HG03066 (cell line): ENCODE measurements around the gene SAFB2.
"Not testable (repeated sequence)": the region's sequence is repeated elsewhere in the genome, so short reads cannot be mapped to it uniquely, and the experiment has no call there.

Source experiments
- ATAC-seq: cut with Tn5 transposase; IDR thresholded peaks from one replicate; pipeline ENCODE4 v1.9.1; 2021; ENCODE audit warnings: low read depth; ENCODE audit not compliant: unreplicated experiment

The SAFB2 gene

DNA sequence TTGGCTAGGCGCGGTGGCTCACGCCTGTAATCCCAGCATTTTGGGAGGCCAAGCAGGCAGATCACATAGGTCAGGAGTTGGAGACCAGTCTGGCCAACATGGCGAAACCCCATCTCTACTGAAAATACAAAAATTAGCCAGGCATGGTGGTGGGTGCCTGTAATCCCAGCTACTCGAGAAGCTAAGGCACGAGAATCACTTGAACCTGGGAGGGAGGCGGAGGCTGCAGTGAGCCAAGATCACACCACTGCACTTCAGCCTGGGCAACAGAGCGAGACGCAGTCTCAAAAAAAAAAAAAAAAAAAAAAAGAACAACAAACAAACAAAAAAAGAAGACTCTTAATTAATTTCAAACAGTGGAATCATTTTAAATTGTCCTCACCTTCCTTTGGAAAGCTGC lies 13.8 kb downstream of the SAFB2 start:
- not testable (repeated sequence) for ATAC-seq

DNA sequence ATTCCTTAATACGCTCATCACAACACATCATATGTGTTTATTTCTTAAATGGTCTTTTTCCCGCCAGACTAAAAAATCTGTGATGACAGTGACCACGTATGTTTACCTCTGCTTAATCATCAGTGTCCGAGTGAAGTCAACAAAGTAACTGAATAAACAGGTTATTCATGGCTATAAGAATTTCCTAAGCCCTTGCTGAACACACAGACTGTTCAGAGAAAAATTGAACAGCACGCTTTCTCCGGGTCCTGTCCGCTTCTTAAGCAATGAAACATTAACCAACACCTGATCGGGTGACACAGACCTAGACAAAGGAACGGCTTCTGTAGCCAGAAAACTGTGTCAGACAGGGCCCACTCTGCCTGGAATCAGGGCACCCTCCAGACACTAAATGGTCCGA lies 14.3 kb downstream of the SAFB2 start:
- no peak for ATAC-seq

DNA sequence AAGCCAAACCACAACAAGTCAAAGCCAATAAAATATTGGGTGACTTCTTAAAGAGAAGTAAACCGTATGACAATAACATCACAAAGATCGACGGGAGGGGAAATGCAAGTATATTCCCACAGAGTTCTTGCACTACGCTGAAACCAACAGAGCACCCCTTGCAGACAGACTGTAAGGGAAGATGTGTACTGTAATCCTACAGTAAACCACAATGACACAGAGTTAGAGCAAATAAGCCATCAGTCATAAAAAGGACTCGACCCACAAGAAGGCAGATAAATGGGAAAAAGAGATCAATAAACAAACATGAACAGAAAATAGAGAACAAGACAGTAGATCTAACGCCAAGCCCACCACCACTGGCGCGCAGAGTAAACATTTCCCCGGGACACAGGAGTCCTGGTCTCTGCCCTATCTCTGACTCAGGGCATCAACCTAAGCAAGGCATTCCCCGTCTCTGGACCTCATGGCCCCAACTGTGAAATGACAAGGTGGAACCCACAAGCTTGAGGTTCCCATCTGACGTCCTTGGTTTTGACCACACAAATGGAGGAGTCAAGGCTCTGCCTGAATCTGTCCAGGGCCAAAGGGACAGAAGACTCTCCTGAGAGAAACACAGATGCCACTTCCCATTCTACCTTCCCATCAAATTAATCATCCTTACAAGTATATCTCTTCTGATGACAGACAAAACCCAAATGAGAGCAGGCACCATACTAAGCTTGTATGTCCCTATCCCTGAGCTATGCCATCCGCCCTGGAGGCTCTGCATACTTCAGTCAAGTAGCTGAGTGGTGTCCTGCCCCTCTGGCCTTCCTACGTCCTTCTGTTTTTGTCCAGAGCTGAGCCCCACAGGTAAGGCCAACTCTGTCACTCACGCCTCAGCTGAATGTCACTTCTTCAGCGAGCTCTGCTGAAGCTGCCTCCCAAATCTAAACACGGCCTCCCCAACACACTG lies 15.0 kb downstream of the SAFB2 start:
- no peak for ATAC-seq

DNA sequence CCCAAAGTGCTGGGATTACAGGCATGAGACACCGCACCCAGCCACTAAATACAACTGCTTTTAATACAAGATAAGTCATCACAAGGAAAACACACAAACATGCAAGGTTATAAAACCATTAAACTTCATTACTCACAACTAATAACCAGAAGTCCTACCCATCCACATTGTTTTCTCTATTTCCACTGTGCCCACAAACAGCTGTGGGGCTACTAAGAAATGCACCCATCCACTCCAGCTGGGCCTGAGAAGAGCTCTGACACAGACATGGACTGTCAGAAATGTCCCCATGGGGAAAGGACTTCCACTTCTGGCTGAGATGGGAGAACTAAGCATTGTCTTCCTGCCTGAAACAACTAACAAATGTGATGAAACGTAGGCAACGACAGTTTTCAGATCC lies 17.2 kb downstream of the SAFB2 start:
- ATAC-seq, result no peak

DNA sequence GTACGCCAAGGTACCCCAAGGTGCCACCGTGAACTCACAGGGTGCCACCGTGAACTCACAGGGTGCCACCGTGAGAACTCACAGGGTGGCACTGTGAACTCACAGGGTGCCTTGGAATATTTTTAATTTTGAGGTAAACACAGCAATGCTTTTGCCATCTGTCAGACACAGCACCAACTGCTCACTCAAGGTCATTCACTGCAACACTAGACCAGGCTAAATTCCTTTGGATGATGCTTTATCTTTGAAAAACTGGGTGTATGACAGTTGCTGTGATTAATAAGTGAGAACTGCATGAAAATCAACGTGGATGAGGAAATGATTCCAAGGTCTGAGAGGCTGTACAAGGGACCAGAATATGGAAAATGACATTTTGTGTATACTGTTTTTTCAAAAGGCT lies 18.9 kb downstream of the SAFB2 start:
- ATAC-seq, result no peak

DNA sequence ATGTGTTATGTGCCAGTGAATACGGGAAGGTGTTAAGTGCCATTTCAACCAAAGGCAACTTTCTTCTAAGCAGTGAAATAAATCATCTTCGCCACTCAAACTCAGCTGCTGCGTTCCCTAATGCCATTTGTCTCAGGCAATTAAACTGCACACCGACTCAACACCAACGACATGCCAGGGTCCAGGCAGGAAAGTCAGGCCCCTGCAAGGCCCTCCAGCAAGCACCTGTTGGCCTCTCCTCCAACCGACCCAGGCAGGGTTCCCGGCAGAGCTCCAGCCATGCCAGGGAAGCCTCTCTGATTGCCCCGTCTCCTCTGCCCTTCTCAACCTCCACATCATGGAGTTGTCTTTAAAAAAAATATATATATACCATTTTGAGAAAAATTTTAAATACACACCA lies 21.8 kb downstream of the SAFB2 start:
- no peak for ATAC-seq

DNA sequence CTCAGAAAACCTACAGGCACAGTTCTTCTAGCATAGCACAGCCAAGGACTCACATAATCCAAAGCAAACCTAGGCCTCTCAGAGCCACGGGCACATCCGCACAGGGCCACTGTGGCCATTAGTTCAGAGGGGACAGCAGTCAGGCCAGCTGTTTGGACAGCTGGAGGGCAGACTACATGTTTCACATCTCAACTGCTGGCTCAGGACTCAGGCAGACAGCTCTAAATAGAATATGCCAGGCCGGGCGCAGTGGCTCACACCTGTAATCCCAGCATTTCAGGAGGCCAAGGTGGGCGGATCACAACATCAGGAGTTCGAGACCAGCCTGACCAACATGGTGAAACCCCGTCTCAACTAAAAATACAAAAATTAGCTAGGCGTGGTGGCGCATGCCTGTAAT lies 26.8 kb downstream of the SAFB2 start:
- ATAC-seq, result no peak

DNA sequence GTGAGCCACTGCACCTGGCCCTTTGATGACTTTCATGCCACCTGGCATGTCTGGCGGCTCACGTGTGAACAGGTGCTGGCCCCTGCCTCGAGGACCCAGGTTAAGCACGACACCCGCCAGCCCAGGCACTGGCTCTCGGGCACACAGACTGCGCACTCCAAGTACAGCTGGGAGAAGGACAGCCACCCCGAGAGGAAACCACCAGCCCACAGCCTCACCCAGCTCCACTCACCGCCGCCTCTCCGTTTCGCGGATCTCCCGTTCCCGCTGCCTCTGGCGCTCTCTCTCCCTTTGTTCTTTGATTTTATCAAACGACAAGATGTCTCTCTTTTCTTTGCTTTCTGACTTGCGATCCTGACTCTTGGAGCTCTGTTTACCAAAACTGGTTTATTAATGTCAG lies 27.4 kb downstream of the SAFB2 start:
- ATAC-seq, result no peak

DNA sequence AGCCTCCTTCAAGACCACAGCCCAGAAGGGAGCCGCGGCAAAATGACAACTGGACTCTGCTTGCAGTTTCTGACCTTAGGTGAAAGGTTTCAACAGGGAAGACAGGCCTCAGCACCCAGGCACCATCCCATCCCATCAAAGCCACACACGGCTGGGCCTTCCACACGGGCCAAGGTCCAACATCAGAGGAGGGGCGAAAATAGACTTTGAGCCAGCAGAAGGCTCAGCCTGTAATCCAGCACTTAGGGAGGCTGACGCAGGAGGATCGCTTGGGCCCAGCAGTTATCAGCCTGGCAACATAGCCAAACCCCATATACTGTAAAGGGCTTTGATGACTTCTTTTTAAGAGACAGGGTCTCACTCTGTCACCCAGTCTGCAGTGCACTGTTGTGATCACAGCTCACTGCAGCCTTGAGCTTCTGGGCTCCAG lies 28.0 kb downstream of the SAFB2 start:
- ATAC-seq, result no peak

DNA sequence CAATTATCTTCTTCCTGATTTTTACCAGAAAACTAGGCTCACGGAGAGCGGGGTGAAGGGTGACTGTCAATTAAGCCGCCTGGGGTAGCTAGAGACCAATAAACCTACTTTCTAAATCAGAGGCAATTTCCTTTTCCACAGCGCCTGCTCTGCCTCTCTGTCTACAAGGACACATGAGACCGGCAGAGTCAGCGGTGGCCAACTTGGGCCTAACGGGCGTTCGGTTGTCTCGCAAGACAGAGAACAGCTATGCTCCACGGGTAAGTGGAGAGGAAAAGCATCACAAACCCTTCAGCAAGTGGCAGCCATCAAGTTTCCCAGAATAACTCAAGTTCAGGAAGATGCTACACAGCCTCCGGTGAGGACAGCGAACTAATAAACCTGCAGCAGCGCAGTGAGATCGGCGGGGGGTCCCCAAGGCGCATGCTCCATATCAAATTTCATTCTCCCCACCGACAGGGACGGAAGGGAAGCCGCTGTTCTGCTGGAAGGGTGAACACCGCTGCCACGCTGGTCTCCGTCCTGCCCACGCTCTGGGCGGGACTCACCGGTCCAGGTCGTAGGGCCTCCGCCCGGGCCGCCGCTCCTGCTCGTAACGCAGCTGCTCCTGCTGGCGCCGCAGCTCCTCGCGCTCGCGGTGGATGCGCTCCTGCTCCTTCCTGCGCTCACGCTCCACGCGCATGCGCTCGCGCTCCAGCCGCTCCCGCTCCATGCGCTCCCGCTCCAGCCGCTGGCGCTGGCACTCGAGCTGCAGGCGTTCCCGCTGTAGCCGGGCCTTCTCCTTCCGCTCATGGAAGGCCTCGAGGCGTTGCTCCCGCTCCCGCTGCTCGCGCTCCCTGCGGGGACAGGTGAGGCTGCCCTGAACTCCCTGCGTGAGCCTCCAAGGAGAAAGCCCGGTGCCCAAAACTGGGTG lies 29.0 kb downstream of the SAFB2 start:
- ATAC-seq, result no peak

DNA sequence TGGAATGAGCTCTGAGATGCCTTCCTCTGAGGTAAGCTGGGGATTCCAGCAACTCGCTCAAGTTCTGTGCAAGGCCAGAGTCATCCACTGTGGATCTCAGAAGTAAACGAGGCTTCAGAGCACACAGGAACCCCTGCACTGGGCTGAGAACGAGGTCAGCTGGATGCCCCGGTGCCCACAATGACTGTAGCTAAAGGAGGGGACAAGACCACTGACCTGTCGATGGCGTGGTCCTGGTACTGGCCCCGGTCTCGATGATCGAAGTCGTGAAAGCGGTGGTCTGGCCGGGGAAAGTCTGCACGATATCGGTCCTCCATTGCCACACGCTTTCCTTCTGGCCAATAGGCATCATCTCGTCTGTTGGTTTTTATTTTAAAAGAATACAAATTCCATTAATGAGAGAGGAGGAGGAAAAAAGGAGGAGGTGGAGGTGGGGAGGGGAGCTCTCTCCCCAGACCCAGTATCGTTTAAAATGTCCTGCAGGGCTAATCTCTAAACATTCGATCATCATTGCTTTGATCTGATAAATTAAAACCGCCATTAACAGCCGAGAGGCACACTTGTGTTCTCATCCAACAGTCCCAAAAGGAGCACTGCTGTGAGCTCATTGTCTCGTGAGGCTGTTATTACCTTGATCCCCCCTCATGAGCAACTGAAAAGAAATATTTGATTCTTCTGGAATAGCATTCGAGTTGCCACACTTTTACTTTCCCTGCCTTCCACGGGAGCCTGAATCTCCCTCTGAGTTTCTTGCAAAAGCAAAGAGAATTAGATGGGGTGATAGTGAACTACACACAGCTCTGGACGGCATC lies 29.8 kb downstream of the SAFB2 start:
- no peak for ATAC-seq

DNA sequence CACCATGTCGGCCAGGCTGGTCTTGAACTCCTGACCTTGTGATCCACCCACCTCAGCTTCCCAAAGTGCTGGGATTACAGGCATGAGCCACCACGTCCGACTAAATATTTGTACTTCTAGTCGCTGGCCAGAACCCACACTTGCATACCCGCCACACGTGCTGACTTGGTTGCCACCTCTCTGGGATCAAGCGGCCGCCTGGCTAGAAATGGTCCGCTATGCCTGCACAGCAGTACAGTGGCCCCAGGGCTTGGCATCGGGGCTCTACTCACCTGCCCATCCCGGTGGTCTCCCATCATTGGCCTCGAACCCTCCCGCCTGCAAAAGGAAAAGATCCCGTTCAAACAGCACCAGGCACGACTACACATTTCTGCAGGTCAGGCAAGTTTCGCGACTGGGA lies 31.1 kb downstream of the SAFB2 start:
- no peak for ATAC-seq

DNA sequence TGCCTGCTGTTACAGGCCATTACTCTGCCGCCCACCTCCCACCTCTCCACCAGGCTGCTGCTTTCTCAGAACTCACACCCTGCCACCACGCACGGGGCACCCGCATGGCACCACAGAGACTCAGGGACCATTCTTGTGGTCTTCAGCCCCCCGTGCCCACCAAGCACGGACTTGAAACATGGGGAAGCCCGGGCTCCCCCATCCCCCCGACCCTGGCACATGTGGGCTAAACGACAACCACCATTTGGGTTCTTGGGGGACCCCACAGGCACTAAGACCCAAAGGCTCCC lies 31.8 kb downstream of the SAFB2 start:
- no peak for ATAC-seq

DNA sequence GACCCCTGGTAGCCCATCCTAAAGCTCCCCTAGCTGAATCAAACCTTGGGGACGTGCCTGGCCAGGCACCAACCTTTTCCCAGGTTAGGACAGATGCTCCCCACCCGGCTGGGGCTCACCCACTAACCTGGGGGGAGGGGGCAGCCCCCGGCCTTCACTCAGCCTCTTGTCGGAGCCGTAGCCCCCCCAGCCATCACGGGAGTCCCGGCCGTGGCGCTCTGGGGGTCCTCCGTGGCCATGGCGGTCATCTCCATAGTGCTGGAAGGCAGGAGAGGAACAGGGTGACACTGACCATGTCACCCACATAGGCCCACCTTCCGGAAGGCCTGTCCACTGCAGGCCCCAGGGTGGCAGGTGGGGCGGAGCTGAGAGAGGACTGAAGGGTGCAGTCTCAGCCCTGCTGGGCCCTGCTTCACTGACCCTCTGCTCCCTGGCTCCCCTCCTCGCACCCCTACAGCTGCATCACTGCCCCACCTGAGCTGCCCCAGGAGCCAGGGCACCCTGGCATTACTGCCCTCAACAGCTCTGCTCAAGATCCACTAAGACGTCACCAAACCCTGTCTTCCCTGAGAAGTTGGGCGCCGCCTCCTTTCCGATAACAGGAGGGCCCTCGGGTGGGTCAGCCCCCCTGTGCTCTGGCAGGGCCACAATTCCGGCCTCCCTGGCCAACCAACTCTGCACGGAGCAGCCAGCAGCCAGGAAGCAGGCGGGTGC lies 32.3 kb downstream of the SAFB2 start:
- no peak for ATAC-seq

DNA sequence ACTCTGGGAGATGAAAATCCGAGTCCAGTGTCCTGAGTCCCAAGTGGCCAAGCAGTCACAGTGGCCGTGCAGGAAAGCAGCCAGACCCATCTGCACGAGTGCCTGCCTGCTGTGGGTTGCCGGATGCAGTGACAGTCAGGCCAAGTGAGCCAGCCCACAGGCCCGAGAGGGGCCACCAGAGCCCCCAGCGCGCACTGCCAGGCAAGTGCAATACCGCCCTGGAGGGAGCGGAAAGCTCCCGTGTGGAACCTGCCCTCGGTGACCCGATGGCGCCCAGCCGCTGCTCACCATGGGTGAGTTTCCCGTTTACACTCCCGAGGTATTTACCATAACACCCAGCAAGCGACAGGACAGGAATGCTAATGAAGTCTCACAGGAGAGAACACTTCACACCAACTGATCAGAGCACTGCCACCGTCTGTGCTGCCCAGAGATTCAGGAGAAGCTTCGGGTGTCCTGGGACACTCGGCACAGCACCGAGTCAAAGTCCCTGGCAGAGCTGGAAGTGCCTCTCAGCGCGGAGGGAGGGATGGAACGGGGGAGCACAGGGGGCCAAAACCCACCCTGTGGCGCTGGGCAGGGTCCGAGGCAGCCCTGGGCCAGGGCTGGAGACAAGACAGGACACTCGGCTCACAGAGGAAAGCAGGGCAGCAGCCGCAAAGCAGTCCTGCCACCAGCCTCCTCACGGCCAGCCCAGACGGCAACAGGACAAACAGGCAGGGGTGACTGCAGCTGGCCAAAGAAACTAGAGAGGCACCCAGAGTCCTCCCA lies 33.5 kb downstream of the SAFB2 start:
- no peak for ATAC-seq

DNA sequence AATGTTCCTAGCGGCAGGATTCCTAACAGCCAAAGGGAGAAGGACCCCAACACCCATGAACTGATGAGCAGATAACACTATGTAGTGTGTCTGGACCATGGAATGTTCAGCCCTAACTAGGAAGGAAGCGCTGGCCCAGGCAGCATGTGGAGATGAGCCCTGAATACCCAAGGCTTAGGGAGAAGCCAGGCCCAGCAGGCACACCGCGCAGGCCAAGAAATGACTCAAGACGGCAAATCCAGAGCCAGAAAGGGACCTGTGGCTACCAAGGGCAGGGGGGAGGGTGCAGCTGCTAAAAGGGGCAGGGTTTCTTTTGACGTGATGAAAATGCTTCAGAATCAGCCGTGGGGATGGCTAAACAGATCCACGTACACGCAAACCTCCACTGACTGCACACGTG lies 34.1 kb downstream of the SAFB2 start:
- ATAC-seq, result no peak

DNA sequence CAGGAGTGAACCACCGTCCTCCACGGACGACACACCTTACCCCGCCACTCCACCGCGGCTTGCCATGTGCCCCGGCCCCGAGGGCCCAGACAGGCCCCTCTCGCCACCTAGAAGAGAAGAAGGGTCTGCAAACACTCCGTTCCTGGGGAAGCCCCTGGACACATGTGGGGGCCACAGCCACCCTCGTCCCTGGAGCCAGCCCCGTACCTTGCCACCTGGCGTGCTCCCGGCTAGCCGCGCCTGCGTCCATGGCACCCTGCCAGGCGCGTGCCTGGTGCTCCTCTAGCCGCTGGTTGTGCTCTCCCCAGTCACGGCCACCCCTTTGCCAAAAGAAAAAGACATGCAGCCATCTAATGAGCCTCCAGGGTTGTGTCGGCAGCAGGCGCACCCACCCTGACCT lies 34.9 kb downstream of the SAFB2 start:
- no peak for ATAC-seq

DNA sequence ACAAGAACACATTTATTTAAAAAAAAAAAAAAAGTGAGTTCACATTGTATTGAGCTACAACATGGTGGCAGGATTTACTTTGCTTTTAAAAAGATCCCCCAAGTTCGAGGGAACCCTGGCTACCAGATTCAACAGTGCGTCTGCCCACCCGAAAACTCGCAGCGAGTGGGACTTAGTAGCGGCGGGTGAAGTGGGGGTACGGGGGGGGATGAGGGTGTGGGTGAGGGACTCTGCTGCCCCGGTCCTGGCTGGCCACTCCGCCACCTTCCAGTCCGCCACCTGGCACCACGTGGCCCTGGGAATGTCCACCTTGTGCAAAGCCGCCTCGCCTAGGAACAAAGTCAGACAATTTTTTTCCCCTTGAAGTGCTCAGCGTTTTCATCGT lies 35.5 kb downstream of the SAFB2 start:
- ATAC-seq, result no peak

DNA sequence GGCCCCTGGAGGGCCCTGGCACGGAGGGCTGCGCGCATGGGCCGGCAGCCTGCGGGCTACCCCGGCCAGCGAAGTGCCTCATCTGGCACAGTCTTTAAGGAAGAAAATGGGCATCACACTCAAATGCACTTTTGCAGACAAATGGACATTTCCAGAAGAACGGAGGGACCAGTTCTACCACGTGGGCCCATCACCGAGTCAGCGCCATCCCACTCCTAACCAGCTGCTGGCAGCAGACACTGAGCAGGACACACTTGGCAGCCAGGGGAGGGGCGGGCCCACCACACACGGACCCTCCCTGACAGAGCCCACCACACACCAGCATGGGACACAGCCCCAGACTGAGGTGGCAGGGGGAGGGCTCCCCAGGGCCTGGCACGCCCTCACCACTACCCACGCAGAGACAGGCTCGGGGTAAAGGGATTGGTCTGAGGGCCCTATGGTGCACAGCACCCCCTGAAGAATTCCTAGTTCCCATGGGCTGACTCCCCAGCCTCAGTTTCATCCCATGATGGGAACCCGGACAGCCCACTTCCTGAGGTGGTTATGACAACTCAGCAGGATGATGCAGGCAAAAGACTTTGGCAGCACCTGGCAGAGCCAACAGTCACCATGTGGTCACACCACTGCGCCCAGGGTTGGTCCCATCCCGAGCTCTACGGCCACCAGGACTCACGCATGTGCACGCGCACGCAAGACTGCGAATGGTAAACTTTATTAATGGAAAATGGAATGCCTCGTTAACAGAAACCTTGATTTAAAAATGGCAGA lies 36.1 kb downstream of the SAFB2 start:
- ATAC-seq, result no peak
